Urinary bladder (tissue), 4 donors: ENCODE results near the gene TCF12. TPM values are rescaled to one million over a fixed set of nuclear protein-coding genes. Genes with fewer than 3 reads are reported as not detected.
"Not testable (repeated sequence)": the region's sequence is repeated elsewhere in the genome, so short reads cannot be mapped to it uniquely, and the experiment has no call there.

ENCODE experiments used
- DNase-seq: peaks from one replicate; pipeline ENCODE4 v3.0.0-alpha.2; 2015; ENCODE audit errors: extremely low spot score
- H3K27ac ChIP-seq: one replicate; pipeline ENCODE4 v1.5.1; 2013; ENCODE audit warnings: low read depth, mild to moderate bottlenecking, moderate library complexity
- H3K36me3 ChIP-seq: one replicate; pipeline ENCODE4 v1.6.1; 2013; ENCODE audit warnings: mild to moderate bottlenecking, moderate library complexity; ENCODE audit not compliant: insufficient read depth
- H3K4me1 ChIP-seq: one replicate; pipeline ENCODE4 v1.6.1; 2013; ENCODE audit warnings: mild to moderate bottlenecking, moderate library complexity; ENCODE audit not compliant: insufficient read depth
- H3K4me3 ChIP-seq: one replicate; pipeline ENCODE4 v1.5.1; 2013; ENCODE audit warnings: low read depth, low read length
- WGBS: extraction: QIAGEN DNeasy Blood & Tissue Kit; methylation state at CpG from one replicate; pipeline ENCODE4 v1.1.7; 2013; 5-methylcytosine and 5-hydroxymethylcytosine counted together
- polyA plus RNA-seq: library from polyadenylated mRNA; stranded (reverse); fragments of 200-250 nt; gene quantifications from one replicate; pipeline ENCODE4 v1.2.3, GENCODE V29; 2013
- total RNA-seq: library from RNA; depleted of rRNA; stranded (reverse); fragments of >200 nt; gene quantifications from one replicate; pipeline ENCODE4 v1.2.3, GENCODE V29; 2014
- donor health status: healthy with polysubstance abuse.
- donor health status: healthy.

Gene TCF12
- total and polyA plus RNA-seq, 2 donors, result 55.0 to 241 TPM

GRCh38 chr15:57012556-57012955 lies 94.1 kb downstream of the TCF12 start:
- Histone ChIP-seq H3K4me1 (peaks cover 1% of the 10 kb centered on the region), H3K36me3 (no peaks in the 10 kb centered on the region), H3K27ac (no peak overlapping the region), H3K4me3 (no peak overlapping the region)
- 85% methylated on average over 3 of the region's 3 CpGs for WGBS
- no peak for DNase-seq

- 95% methylated on average over 5 of the region's 5 CpGs for WGBS
These were observed 96.5 kb downstream of the TCF12 start for GRCh38 chr15:57014896-57015295.

GRCh38 chr15:57015360-57015759 lies 96.9 kb downstream of the TCF12 start:
- peaks cover 1% of the 10 kb centered on the region for H3K4me1 ChIP-seq
- no peak overlapping the region for H3K27ac ChIP-seq
- H3K36me3 ChIP-seq, result no peaks in the 10 kb centered on the region
- DNase-seq, result no peak
- no peak overlapping the region for H3K4me3 ChIP-seq

More at GRCh38 chr15:57014896-57015295, 96.5 kb downstream of the TCF12 start:
- not testable (repeated sequence) for H3K4me1 ChIP-seq, H3K36me3 ChIP-seq, H3K27ac ChIP-seq, H3K4me3 ChIP-seq, DNase-seq

GRCh38 chr15:57015897-57016296 lies 97.5 kb downstream of the TCF12 start:
- 60% methylated on average over 2 of the region's 2 CpGs for WGBS
- H3K36me3 ChIP-seq, result no peaks in the 10 kb centered on the region
- no peak for DNase-seq
- peaks cover 1% of the 10 kb centered on the region for H3K4me1 ChIP-seq
- no peak overlapping the region for H3K4me3 ChIP-seq
- no peak overlapping the region for H3K27ac ChIP-seq

GRCh38 chr15:57017024-57017423 lies 98.6 kb downstream of the TCF12 start:
- H3K27ac ChIP-seq, result no peak overlapping the region
- DNase-seq, result no peak
- no peak overlapping the region for H3K4me3 ChIP-seq
- WGBS, result 92% methylated on average over 3 of the region's 3 CpGs
- peaks cover 1% of the 10 kb centered on the region for H3K4me1 ChIP-seq
- H3K36me3 ChIP-seq, result no peaks in the 10 kb centered on the region

- Histone ChIP-seq H3K4me3 (no peak overlapping the region), H3K4me1 (peaks cover 1% of the 10 kb centered on the region), H3K27ac (no peak overlapping the region), H3K36me3 (no peaks in the 10 kb centered on the region)
- DNase-seq, result no peak
- 74% methylated on average over 4 of the region's 4 CpGs for WGBS
These were observed 99.7 kb downstream of the TCF12 start for GRCh38 chr15:57018151-57018550.

- peaks cover 1% of the 10 kb centered on the region for H3K4me1 ChIP-seq
- 69% methylated on average over 5 of the region's 5 CpGs for WGBS
- no peak for DNase-seq
- H3K4me3 ChIP-seq, result no peak overlapping the region
- H3K27ac ChIP-seq, result no peak overlapping the region
- H3K36me3 ChIP-seq, result no peaks in the 10 kb centered on the region
These were observed 101.2 kb downstream of the TCF12 start for GRCh38 chr15:57019496-57020160.

- no peaks in the 10 kb centered on the region for H3K36me3 ChIP-seq
- no peak overlapping the region for H3K27ac ChIP-seq
- 74% methylated on average over 10 of the region's 10 CpGs for WGBS
- no peak overlapping the region for H3K4me3 ChIP-seq
- H3K4me1 ChIP-seq, result no peaks in the 10 kb centered on the region
- no peak for DNase-seq
These were observed 107.0 kb downstream of the TCF12 start for GRCh38 chr15:57025264-57025926.

GRCh38 chr15:57026016-57026592 lies 107.7 kb downstream of the TCF12 start:
- H3K36me3 ChIP-seq, result no peaks in the 10 kb centered on the region
- no peak for DNase-seq
- H3K4me3 ChIP-seq, result no peak overlapping the region
- no peak overlapping the region for H3K27ac ChIP-seq
- H3K4me1 ChIP-seq, result no peaks in the 10 kb centered on the region
- 35% methylated on average over 2 of the region's 2 CpGs for WGBS

- H3K4me3 ChIP-seq, result no peak overlapping the region
- no peaks in the 10 kb centered on the region for H3K4me1 ChIP-seq
- 94% methylated on average over 5 of the region's 5 CpGs for WGBS
- no peak overlapping the region for H3K27ac ChIP-seq
- DNase-seq, result no peak
- H3K36me3 ChIP-seq, result no peaks in the 10 kb centered on the region
These were observed 109.2 kb downstream of the TCF12 start for GRCh38 chr15:57027596-57027995.

- Histone ChIP-seq H3K4me3 (no peak overlapping the region), H3K36me3 (no peaks in the 10 kb centered on the region), H3K27ac (no peak overlapping the region), H3K4me1 (no peaks in the 10 kb centered on the region)
- WGBS, result 96% methylated on average over 7 of the region's 7 CpGs
- no peak for DNase-seq
These were observed 109.7 kb downstream of the TCF12 start for GRCh38 chr15:57028176-57028575.

GRCh38 chr15:57030011-57030410 lies 111.6 kb downstream of the TCF12 start:
- Histone ChIP-seq H3K4me1 (no peaks in the 10 kb centered on the region), H3K4me3 (no peak overlapping the region), H3K36me3 (no peaks in the 10 kb centered on the region), H3K27ac (no peak overlapping the region)
- WGBS, result 92% methylated on average over 3 of the region's 3 CpGs
- no peak for DNase-seq

- WGBS, result 64% methylated on average over 1 of the region's 1 CpG
- no peak overlapping the region for H3K4me3 ChIP-seq
- H3K4me1 ChIP-seq, result no peaks in the 10 kb centered on the region
- no peak for DNase-seq
- no peaks in the 10 kb centered on the region for H3K36me3 ChIP-seq
- no peak overlapping the region for H3K27ac ChIP-seq
These were observed 112.6 kb downstream of the TCF12 start for GRCh38 chr15:57031082-57031481.

- H3K4me3 ChIP-seq, result no peak overlapping the region
- H3K36me3 ChIP-seq, result no peaks in the 10 kb centered on the region
- no peak overlapping the region for H3K27ac ChIP-seq
- DNase-seq, result no peak
- no peaks in the 10 kb centered on the region for H3K4me1 ChIP-seq
- 27% methylated on average over 1 of the region's 1 CpG for WGBS
These were observed 113.2 kb downstream of the TCF12 start for GRCh38 chr15:57031605-57032004.
